H1 (cell line): ENCODE results near the gene KCND3. TPM values are rescaled to one million over a fixed set of nuclear protein-coding genes. Genes with fewer than 3 reads are reported as not detected.

Source experiments
- CTCF ChIA-PET: fragments of 300-600 bp; sonication (Branson Sonifier 250); formaldehyde crosslinking; loops from one replicate; lab custom pipeline; 2021; ENCODE audit not compliant: partially characterized antibody; lab: Charles Lee
- POLR2A ChIA-PET: fragments of 300-600 bp; sonication (Branson Sonifier 250); formaldehyde crosslinking; loops from one replicate; lab custom pipeline; 2021; ENCODE audit warnings: inconsistent platforms; ENCODE audit not compliant: partially characterized antibody; lab: Charles Lee
- DNase-seq, 2 experiments: peaks; one replicate each; pipeline versions ENCODE4 v3.0.0 to v3.0.0-alpha.2; 2010 to 2022; ENCODE audit warnings: low spot score in 2 of 2, low read depth in 1 of 2, mixed read lengths in 1 of 2
- FAIRE-seq: peaks from 2 replicates; lab custom pipeline; 2011; peaks lifted over from hg19 to GRCh38; lab: Jason Lieb, UNC
- H2AFZ ChIP-seq: 2 replicates; pipeline ENCODE4 v1.8.1; 2012; ENCODE audit warnings: low read length, inconsistent platforms
- H2AK5ac ChIP-seq: 2 replicates; pipeline ENCODE4 v1.6.1; 2013; ENCODE audit warnings: low read depth, low read length
- H2BK120ac ChIP-seq: replicated peaks from 2 replicates; pipeline ENCODE3; 2013; ENCODE audit warnings: low read depth, low read length, inconsistent platforms
- H2BK12ac ChIP-seq: 2 replicates; pipeline ENCODE4 v1.6.1; 2013; ENCODE audit warnings: low read depth, low read length
- H2BK15ac ChIP-seq: 2 replicates; pipeline ENCODE4 v1.6.1; 2013; ENCODE audit warnings: low read length
- H2BK20ac ChIP-seq: 2 replicates; pipeline ENCODE4 v1.6.1; 2013; ENCODE audit warnings: low read length
- H2BK5ac ChIP-seq: 2 replicates; pipeline ENCODE4 v1.6.1; 2013; ENCODE audit warnings: low read depth, low read length
- H3K14ac ChIP-seq: 2 replicates; pipeline ENCODE4 v1.6.1; 2013; ENCODE audit warnings: inconsistent platforms; ENCODE audit not compliant: insufficient read length
- H3K18ac ChIP-seq: 2 replicates; pipeline ENCODE4 v1.6.1; 2013; ENCODE audit warnings: low read length; ENCODE audit errors: extremely low read depth
- H3K23ac ChIP-seq: 2 replicates; pipeline ENCODE4 v1.6.1; 2013; ENCODE audit warnings: inconsistent platforms; ENCODE audit not compliant: insufficient read length
- H3K23me2 ChIP-seq: 2 replicates; pipeline ENCODE4 v1.6.1; 2013; ENCODE audit warnings: low read depth, low read length
- H3K27ac ChIP-seq: 2 replicates; pipeline ENCODE4 v1.6.1; 2011; ENCODE audit warnings: low read depth, low read length, inconsistent platforms
- H3K27me3 ChIP-seq, 4 experiments: replicated peaks in 1 of 4; 1 replicate in 1 of 4; 2 replicates in 3 of 4; pipeline versions ENCODE4 v1.6.1 to v1.8.1; 2011 to 2013; ENCODE audit warnings: low read length in 3 of 4, mild to moderate bottlenecking in 3 of 4, inconsistent platforms in 2 of 4, mixed read lengths in 2 of 4, moderate library complexity in 1 of 4; ENCODE audit not compliant: control insufficient read depth in 3 of 4, insufficient read depth in 3 of 4; ENCODE audit errors: extremely low read depth in 1 of 4
- H3K36me3 ChIP-seq, 4 experiments: 2 replicates each; pipeline versions ENCODE4 v1.6.1 to v1.8.1; 2011 to 2013; ENCODE audit warnings: mild to moderate bottlenecking in 4 of 4, low read length in 3 of 4, moderate library complexity in 2 of 4, control low read depth in 1 of 4, inconsistent platforms in 1 of 4; ENCODE audit not compliant: insufficient read depth in 4 of 4, control insufficient read depth in 2 of 4
- H3K4ac ChIP-seq: replicated peaks from 2 replicates; pipeline ENCODE3; 2013; ENCODE audit warnings: low read length, low read depth, mixed read lengths, inconsistent platforms; ENCODE audit not compliant: insufficient read length
- H3K4me1 ChIP-seq, 4 experiments: replicated peaks in 1 of 4; 1 replicate in 1 of 4; 2 replicates in 3 of 4; pipeline versions ENCODE4 v1.6.1 to v1.8.1; 2011 to 2013; ENCODE audit warnings: low read length in 3 of 4, inconsistent platforms in 2 of 4, mixed read lengths in 1 of 4; ENCODE audit not compliant: insufficient read depth in 4 of 4, control insufficient read depth in 3 of 4
- H3K4me2 ChIP-seq, 2 experiments: 2 replicates each; pipeline versions ENCODE4 v1.6.1 to v1.8.1; 2011 to 2013; ENCODE audit warnings: low read depth in 2 of 2, low read length in 2 of 2, control low read depth in 1 of 2, inconsistent platforms in 1 of 2, mild to moderate bottlenecking in 1 of 2; ENCODE audit not compliant: insufficient read depth in 1 of 2
- H3K4me3 ChIP-seq, 4 experiments: fragments of 200-600, 300-600 bp in 1 of 4; sonication (generic), shearing (Covaris generic), sonication (Bioruptor Twin) in 1 of 4; 2 replicates each; pipeline versions ENCODE4 v1.5.1 to v1.8.1; 2011 to 2016; ENCODE audit warnings: low read length in 4 of 4, low read depth in 3 of 4, control low read depth in 2 of 4, inconsistent platforms in 2 of 4, mild to moderate bottlenecking in 2 of 4, mixed read lengths in 1 of 4, moderate library complexity in 1 of 4; ENCODE audit not compliant: insufficient read depth in 2 of 4; ENCODE audit errors: extremely low read depth in 1 of 4
- H3K56ac ChIP-seq: replicated peaks from 2 replicates; pipeline ENCODE3; 2013; ENCODE audit warnings: low read depth, mild to moderate bottlenecking, mixed read lengths, low read length, inconsistent platforms; ENCODE audit not compliant: insufficient read length
- H3K79me1 ChIP-seq: 2 replicates; pipeline ENCODE4 v1.6.1; 2013; ENCODE audit warnings: low read depth, low read length, control low read depth
- H3K79me2 ChIP-seq, 2 experiments: 2 replicates each; pipeline versions ENCODE4 v1.6.1 to v1.8.1; 2012 to 2013; ENCODE audit warnings: low read length in 2 of 2, mild to moderate bottlenecking in 2 of 2, inconsistent platforms in 1 of 2; ENCODE audit not compliant: insufficient read depth in 2 of 2, control insufficient read depth in 1 of 2
- H3K9ac ChIP-seq, 4 experiments: replicated peaks in 1 of 4; 1 replicate in 1 of 4; 2 replicates in 3 of 4; pipeline versions ENCODE4 v1.6.1 to v1.8.1; 2011 to 2013; ENCODE audit warnings: low read depth in 3 of 4, low read length in 3 of 4, control low read depth in 2 of 4, mild to moderate bottlenecking in 2 of 4, moderate library complexity in 2 of 4, inconsistent platforms in 1 of 4; ENCODE audit errors: extremely low read depth in 1 of 4
- H3K9me3 ChIP-seq, 2 experiments: 2 replicates each; pipeline versions ENCODE4 v1.6.1 to v1.8.1; 2012 to 2013; ENCODE audit warnings: mild to moderate bottlenecking in 2 of 2, moderate library complexity in 2 of 2, control low read depth in 1 of 2, inconsistent platforms in 1 of 2, low read depth in 1 of 2, low read length in 1 of 2, mixed read lengths in 1 of 2; ENCODE audit not compliant: insufficient read depth in 2 of 2
- H4K20me1 ChIP-seq, 2 experiments: replicated peaks in 1 of 2; 2 replicates each; pipeline versions ENCODE3 to v1.8.1; 2011 to 2013; ENCODE audit warnings: inconsistent platforms in 2 of 2, low read length in 2 of 2, mild to moderate bottlenecking in 1 of 2; ENCODE audit not compliant: insufficient read depth in 2 of 2, control insufficient read depth in 1 of 2
- H4K5ac ChIP-seq: 2 replicates; pipeline ENCODE4 v1.6.1; 2013; ENCODE audit warnings: low read length, low read depth, mixed read lengths, inconsistent platforms; ENCODE audit not compliant: insufficient read length
- H4K8ac ChIP-seq: 2 replicates; pipeline ENCODE4 v1.8.0; 2013; ENCODE audit warnings: mild to moderate bottlenecking, moderate library complexity, low read length, inconsistent platforms; ENCODE audit not compliant: insufficient read depth; ENCODE audit errors: extremely low read depth
- H4K91ac ChIP-seq: replicated peaks from 2 replicates; pipeline ENCODE3; 2013; ENCODE audit warnings: low read length, mixed read lengths, inconsistent platforms; ENCODE audit not compliant: insufficient read length
- NRF1 ChIP-seq: IDR thresholded peaks from 2 replicates; pipeline ENCODE4 v1.6.1; 2011; ENCODE audit warnings: mild to moderate bottlenecking, low read depth, low read length, improper control_type of control experiment
- RXRA ChIP-seq: IDR thresholded peaks from 2 replicates; pipeline ENCODE4 v1.6.1; 2011; ENCODE audit warnings: low read depth, mild to moderate bottlenecking, low read length, moderate library complexity; ENCODE audit not compliant: insufficient read depth
- TCF12 ChIP-seq: IDR thresholded peaks from 2 replicates; pipeline ENCODE4 v1.6.1; 2011; ENCODE audit warnings: low read depth, mild to moderate bottlenecking, low read length
- WGBS, 2 experiments: shearing (Covaris generic) in 1 of 2; methylation state at CpG; one replicate each; pipeline versions ENCODE4 v1.1.6 to v1.1.7; 2013 to 2015; ENCODE audit warnings: low lambda C conversion rate in 2 of 2, mixed read lengths in 2 of 2, inconsistent platforms in 1 of 2, low coverage in 1 of 2, missing lambda C conversion rate in 1 of 2; ENCODE audit not compliant: insufficient replicate concordance in 2 of 2, insufficient coverage in 1 of 2, insufficient read length in 1 of 2; ENCODE audit errors: extremely low coverage in 1 of 2, missing lambda C conversion rate in 1 of 2; 5-methylcytosine and 5-hydroxymethylcytosine counted together
- polyA plus RNA-seq, 7 experiments: library from polyadenylated mRNA; depleted of rRNA in 3 of 7; stranded (reverse) in 5 of 7; unstranded in 2 of 7; fragments of >200 nt in 5 of 7; fragments of 200-250 nt in 2 of 7; gene quantifications; 1 replicate in 5 of 7; 2 replicates in 1 of 7; 4 replicates in 1 of 7; pipeline versions ENCODE4 v1.2.1 to v1.2.3, GENCODE V29; 2011 to 2013; ENCODE audit warnings: missing spikeins in 2 of 7, mixed read lengths in 2 of 7
- total RNA-seq: library from RNA; stranded (reverse); fragmentation: NEBNext Ultra II Directional; extraction: Animal tissue kit (Norgen Biotek cat#: 25700); gene quantifications from 2 replicates; pipeline ENCODE4 v1.2.1, GENCODE V29; 2021

KCND3 gene
- total and polyA plus RNA-seq, 2 of the 8 experiments (the other 6 are each of a cell fraction or from before 2014, with no cell fraction given) = 0.14 to 0.48 TPM

DNA sequence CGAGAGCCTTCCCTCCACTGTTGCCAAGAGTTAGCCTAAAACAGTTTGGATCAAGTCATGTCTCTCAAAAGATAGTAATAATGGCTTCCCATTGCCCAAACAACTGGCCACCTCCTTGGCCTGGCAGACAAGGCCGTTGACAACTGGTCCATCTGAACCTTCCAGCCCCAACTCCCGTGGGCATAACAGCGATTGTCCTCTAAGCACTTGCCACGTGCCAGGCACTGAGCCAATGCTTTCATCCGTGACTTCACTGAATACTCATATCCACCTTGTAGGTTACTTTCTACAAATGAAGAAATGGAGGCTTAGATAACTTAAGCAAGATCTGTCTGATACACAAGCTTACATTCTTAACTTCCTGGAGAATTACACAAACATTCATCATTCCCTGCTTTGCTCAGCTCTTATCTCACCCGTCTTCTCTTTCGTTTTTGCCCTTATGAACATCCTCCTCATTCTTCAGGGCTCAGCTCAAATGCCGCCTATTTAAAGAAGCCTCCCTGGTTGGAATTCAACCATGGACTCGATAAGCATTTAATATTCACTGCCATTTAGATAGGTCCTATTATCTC is 106.4 kb downstream of the KCND3 start:
- H4K91ac ChIP-seq = no peak overlapping the region
- DNase-seq (no peak), FAIRE-seq (no peak)
- H3K27ac ChIP-seq = no peak overlapping the region
- H3K79me2 ChIP-seq = no peaks in the 10 kb centered on the region
- H2BK120ac ChIP-seq = no peak overlapping the region
- no peaks in the 10 kb centered on the region; the same call in 1 of the 2 replicates for H3K23me2 ChIP-seq
- no peak overlapping the region for H2BK5ac ChIP-seq
- no peak overlapping the region for H3K14ac ChIP-seq
- CTCF ChIA-PET = interaction anchor here (0.7 to 0.8 kb wide), 2 partner anchors 28 to 45 kb away, joined by 3 read pairs; no protein-coding TSS in a partner anchor
- H3K27me3 ChIP-seq = no peaks in the 10 kb centered on the region
- H3K36me3 ChIP-seq = no peaks in the 10 kb centered on the region
- no peaks in the 10 kb centered on the region for H3K9me3 ChIP-seq
- H3K4ac ChIP-seq = no peak overlapping the region
- no peaks in the 10 kb centered on the region for H3K79me1 ChIP-seq
- 91% methylated on average over 10 of the region's 10 CpGs; no CpG with 5 or more reads in 1 of the 2 experiments for WGBS, 2 experiments
- H4K5ac ChIP-seq = no peak overlapping the region
- no peak overlapping the region for H3K18ac ChIP-seq
- no peak overlapping the region for H2AK5ac ChIP-seq
- H3K4me1 ChIP-seq = peaks cover 0 to 3% (median 0%) of the 10 kb centered on the region in 4 experiments; a peak in 2 of 7 replicates
- H3K4me3 ChIP-seq = no peak overlapping the region
- no peak overlapping the region for H3K4me2 ChIP-seq
- no peak overlapping the region for H2BK12ac ChIP-seq
- no peak overlapping the region for H3K23ac ChIP-seq
- H4K20me1 ChIP-seq = no peaks in the 10 kb centered on the region
- no peak overlapping the region for H2BK15ac ChIP-seq
- TF ChIP-seq RXRA = no peak
- TF ChIP-seq TCF12 = no peak
- TF ChIP-seq NRF1 = no peak
- TF ChIP-seq, all 59 proteins: peak for 0
- H4K8ac ChIP-seq = no peak overlapping the region
- POLR2A ChIA-PET = no interaction called here
- H3K56ac ChIP-seq = no peak overlapping the region
- no peak overlapping the region for H2BK20ac ChIP-seq
- no peak overlapping the region for H2AFZ ChIP-seq
- no peak overlapping the region for H3K9ac ChIP-seq
